GM12875 (cell line): ENCODE data around the gene TRA2B.

Experiments
- H3K4me3 ChIP-seq: one replicate; pipeline ENCODE4 v1.5.1; 2011; ENCODE audit warnings: low read depth, low read length, control low read depth
- CTCF ChIP-seq: IDR thresholded peaks from 2 replicates; pipeline ENCODE4 v1.5.1; 2011; ENCODE audit warnings: low read depth, mild to moderate bottlenecking, control low read depth, inconsistent platforms, low read length, moderate library complexity, borderline replicate concordance; ENCODE audit not compliant: insufficient read depth

Gene TRA2B

DNA sequence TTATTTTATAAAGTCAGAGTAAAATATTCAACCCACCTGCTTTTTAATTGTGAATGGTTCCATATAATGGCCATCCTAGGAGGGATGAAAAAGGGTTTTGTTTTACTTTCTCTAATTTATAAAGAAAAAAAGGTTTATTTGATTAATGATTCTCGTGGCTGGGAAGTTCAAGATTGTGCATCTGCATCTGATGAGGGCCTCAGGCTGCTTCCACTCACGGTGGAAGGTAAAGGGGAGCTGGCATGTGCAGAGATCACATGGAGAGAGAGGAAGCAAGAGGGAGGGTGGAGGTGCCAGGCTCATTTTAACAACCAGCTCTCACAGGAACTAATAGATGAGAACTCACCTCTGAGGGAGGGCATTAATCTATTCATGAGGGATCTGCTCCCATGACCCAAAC lies 27.7 kb upstream of the TRA2B start:
- no peak overlapping the region for H3K4me3 ChIP-seq
- TF ChIP-seq CTCF, result no peak

- H3K4me3 ChIP-seq, result no peak overlapping the region
- no peak for TF ChIP-seq CTCF
These were observed 23.9 kb upstream of the TRA2B start for GRCh38 chr3:185961675-185962232.

- no peak overlapping the region for H3K4me3 ChIP-seq
- TF ChIP-seq CTCF, result no peak
These were observed 22.9 kb upstream of the TRA2B start for GRCh38 chr3:185960522-185961288.

- no peak overlapping the region for H3K4me3 ChIP-seq
These were observed 22.1 kb upstream of the TRA2B start for GRCh38 chr3:185959609-185960521.

DNA sequence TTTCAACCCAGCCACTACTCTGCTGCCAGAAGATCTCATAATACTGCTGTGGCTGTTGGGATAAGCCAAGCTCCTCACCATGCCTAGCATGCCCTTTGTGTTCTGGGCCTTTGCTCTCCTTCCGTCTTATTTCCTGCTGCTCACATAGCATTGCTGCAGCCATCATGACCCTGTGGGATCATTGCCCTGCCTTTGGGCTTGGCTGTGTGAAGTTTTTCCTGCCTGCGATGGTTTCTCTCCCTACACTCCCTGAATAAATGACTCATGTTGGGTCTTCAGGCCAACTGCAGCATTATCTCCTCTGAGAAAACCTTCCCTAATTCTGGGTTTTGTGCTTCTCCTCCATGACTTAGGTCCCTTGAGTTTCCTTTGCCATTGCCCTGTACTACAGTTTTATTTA lies 20.8 kb upstream of the TRA2B start:
- TF ChIP-seq CTCF, result no peak
- H3K4me3 ChIP-seq, result no peak overlapping the region

More at GRCh38 chr3:185959609-185960521, 22.1 kb upstream of the TRA2B start:
- no peak for TF ChIP-seq CTCF

- no peak for TF ChIP-seq CTCF
- H3K4me3 ChIP-seq, result no peak overlapping the region
These were observed 18.4 kb upstream of the TRA2B start for GRCh38 chr3:185956244-185956643.
